IgD-negative memory B cell (primary cell): Measurements from ENCODE around the gene PHGDH. TPM values are rescaled to one million over a fixed set of nuclear protein-coding genes. Genes with fewer than 3 reads are reported as not detected.

Source experiments
- polyA plus RNA-seq: library from polyadenylated mRNA; unstranded; fragments of 300-500 nt; fragmentation: Illumina TruSeq; gene quantifications from one replicate; pipeline ENCODE4 v1.2.3, GENCODE V29; 2021

The PHGDH gene
- polyA plus RNA-seq, 1 donor from 2014 or later = 14.6 TPM

Other genes with a start within 250 kb of the PHGDH start
- not detected for gene HSD3B1, start 204.7 kb upstream of the PHGDH start, polyA plus RNA-seq
- not detected for gene ZNF697, start 63.7 kb upstream of the PHGDH start, polyA plus RNA-seq
- gene HMGCS2, start 57.0 kb downstream of the PHGDH start, polyA plus RNA-seq = not detected
- not detected for gene REG4, start 99.5 kb downstream of the PHGDH start, polyA plus RNA-seq
- not detected for gene ADAM30, start 184.6 kb downstream of the PHGDH start, polyA plus RNA-seq